Activated gamma-delta T cell (primary cell): ENCODE measurements around the gene BRD3OS.

Source experiments
- DNase-seq: peaks from one replicate; lab custom pipeline; 2025; lab: John Stamatoyannopoulos, UW

BRD3OS gene

DNA sequence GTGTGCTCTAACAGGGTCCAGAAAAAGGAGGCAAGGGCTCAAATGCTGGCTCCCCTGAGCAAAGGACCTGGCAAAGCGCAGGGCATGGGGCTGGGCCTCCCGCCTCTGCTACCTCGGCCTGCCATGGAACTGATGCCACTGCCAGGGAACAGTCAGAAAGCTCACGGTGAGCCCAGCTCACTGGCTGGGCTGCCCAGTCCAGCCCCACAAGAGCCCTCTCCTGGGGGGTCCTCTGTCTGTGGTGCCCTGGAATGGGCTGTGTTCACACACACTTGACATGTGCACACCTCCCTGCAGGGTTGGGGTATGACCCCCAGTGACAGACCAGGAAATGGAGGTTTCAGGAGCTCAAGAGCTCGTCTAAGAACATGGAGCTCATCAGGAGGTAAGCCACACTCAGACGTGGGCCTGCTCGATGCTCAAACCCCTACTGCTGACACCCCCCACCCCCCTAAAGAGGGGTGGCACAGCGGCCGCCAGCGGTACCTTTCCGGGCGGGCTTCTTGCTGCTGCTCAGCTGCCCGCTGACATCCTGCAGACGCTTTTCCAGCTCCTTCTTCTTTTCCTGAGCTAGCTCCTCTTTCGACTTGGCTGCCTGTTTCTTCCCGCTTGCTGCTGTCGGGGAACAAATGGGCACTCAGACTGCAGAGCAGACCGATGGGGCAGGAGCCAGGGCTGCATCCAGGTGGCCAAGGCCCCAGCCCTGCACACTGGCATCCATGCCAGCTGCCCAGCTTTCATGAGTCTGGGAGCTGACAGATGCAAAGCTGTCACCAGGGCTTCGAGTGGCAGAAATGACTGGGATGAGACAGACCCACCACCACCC, 9.1 kb downstream of the BRD3OS start:
- no peak for DNase-seq

DNA sequence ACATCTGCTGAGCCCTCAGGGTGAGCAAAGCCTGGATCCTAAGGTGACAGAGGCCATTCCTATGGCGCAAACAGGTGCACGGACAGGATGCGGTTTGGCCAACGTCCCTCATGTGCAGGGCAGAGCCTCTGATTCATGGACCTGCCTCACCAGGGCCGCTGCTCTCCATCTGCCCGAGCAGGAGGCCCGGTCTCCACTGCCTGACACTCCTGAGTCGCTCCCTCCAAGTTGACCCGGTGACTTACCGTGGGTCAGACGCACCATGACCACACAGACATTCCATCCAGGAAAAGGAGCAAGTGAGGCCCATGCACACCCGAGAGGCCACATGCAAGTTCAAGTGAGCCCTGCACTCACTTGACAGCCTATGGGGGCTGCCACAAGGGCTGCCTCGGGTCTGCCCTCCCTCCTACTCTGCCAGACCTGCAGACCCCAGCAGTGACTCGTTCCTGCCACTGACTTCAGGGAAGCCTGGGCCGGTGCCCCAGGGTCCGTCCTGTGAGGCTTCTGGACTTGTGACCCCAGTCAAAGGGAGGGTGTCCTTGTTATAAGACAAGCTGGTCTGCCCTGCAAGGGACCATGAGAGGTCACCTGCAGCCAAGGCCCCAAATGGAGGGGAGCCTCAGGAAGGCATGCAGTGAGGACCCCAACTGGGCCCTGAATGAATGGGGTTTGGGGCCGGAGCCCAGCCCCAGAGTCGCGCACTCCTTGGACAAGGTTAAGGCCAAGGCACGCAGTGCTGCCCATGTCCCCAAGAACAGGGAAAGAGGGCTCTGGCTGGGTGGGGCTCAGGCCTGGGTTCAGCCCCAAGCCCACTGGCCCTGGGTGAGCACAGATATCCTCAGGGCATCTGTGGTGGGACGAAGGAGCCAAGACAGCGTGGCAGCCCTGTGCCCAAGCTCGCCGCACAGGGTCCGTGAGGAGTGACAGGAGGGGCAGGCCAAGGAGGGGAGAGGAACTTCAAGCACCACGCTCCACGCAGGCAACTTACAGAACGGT, 10.1 kb downstream of the BRD3OS start:
- DNase-seq, result no peak

GRCh38 chr9:134036130-134036529, 10.8 kb downstream of the BRD3OS start:
- no peak for DNase-seq

- DNase-seq, result no peak
These were observed 12.4 kb downstream of the BRD3OS start for GRCh38 chr9:134037641-134038040.

GRCh38 chr9:134039386-134040175, 14.3 kb downstream of the BRD3OS start:
- DNase-seq, result no peak

GRCh38 chr9:134040176-134040565, 14.9 kb downstream of the BRD3OS start:
- no peak for DNase-seq

DNA sequence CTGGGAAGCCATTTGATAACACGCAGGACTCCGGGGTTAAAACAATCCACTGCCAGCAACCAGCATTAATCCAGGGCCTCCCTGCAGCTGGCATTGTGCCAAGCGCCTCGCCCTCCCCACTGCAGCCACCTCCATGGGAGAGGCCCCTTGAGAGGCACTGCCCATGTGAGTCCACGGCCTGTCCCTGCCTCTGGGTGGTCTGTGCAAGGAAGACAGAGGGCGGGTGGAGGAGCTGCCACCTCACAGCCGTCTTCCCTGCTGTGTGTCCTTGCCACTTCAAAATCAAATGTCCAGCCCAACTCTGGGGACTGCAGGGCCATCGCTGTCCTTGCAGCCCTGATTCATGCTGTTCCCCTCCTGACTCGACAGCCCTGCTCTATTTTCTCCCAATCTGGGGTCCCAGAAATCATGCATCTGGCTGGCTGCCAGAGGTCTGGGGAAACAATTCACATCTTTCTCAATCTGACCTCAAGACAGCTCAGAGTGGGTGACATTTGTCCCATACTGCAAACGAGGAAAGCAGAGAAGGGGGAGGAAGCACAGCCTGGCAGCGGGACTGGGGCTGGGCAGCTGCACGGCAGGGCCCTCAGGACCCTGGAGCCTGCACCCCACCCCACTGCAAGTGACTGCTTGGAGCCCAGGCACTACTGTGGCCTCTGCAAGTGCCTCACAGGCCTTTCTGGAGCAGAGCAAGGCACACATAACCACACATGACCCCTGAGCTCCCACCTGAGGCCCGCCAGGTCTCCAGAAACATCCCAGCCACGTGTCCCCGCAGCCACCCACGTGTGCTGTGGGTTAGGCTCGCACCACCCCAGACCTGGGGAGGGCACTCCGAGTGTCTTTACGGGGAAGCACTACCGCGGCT, 15.7 kb downstream of the BRD3OS start:
- no peak for DNase-seq

- no peak for DNase-seq
These were observed 16.3 kb downstream of the BRD3OS start for GRCh38 chr9:134041649-134041962.

DNA sequence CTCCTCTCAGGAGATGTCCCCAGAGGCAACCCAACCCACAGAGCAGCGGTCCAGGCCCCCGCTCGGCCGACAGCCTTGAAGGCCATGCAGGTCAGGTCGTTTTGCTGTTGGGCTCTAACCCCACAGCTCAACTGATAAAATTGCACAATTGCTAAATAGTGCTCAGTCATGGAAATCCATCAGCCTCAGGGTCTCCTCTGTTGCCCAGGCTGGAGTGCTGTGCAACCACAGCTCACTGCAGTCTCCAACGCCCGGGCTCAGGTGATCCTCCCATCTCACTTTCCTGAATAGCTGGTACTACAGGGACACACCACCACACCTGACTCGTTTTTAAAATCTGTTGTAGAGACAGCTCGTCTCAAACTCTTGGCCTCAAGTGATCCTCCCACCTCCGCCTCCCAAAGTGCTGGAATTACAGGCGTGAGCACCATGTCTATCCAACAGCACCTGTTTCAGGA, 18.3 kb downstream of the BRD3OS start:
- no peak for DNase-seq

DNA sequence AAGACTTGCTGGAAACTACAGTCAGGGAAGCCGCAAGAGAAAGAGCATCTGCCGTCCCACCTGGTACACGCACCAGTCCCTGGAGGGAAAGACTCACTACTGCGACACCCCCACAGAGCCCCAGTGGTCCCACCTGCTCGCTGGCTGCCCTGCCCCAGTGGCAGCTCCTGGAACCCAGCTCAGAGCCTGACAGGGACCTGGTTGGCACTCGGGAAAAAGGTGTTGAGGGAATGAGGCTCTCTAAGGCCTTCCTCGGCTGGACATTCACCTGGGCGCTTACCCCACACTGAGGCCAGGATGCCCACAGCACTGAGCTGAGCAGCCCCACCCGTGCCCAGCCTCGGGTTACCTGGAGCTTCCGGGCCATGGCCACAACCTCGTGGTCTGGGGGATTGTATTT, 19.7 kb downstream of the BRD3OS start:
- no peak for DNase-seq

GRCh38 chr9:134045841-134046544, 20.7 kb downstream of the BRD3OS start:
- DNase-seq, result no peak

GRCh38 chr9:134046894-134047681, 21.8 kb downstream of the BRD3OS start:
- DNase-seq, result no peak

- DNase-seq, result no peak
These were observed 22.7 kb downstream of the BRD3OS start for GRCh38 chr9:134047868-134048581.

DNA sequence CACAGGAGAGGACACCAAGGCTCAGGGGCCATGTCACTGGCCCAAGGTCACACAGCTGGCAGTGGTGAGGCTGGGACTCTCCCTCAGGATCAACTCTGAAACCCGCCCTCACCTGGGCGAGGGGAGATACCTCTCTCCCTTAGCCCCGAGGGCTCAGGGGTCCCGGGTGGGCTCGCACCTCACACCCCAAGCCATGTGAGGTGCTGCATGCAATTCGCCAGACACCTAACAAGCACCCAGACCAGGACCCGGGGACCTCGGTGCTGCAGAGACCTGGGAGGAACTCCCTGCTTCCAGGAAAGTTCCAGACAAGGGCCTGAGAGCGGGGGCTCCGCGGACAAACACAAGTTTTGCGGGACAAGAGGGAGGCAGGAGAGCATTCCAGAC, 23.3 kb downstream of the BRD3OS start:
- no peak for DNase-seq

- DNase-seq, result no peak
These were observed 24.0 kb downstream of the BRD3OS start for GRCh38 chr9:134049236-134049635.

DNA sequence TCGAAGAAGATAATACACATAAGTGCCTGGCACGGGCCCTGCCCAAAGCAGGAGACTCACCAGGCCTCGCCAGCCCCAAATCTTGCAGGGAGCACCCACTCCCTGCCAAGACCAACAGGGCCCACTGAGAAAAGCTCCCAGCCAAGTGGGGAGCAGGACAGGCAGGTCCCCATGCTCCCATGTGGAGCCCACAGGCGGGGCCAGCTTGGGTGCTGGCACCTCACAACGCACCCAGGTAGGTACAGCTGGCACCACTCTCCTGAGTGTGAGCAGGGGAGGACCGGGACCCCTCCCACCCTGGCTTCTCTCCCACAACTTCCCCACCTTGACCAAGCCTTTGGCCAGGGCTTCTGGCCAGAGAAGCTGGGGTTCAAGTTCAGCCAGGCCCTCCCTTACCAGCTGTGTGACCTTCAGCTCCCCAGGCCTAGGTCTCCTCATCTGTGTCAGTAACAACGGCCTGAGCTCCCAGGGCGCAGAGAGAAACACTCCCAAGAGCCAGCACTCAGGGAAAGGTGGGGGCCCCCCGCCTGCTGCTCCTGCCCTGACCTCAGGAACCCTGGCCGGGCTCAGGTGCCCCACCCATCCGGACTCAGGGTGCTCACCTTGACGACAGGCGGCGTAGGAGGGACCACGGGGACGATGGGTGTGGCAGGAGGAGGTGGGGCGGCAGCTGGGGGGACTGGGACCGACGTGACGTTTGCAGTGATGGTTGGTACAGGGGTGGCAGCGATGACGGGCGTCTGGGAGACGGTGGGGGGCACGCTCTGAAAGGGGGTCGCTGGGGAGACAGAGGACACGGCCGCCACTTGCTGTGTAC, 24.7 kb downstream of the BRD3OS start:
- no peak for DNase-seq

DNA sequence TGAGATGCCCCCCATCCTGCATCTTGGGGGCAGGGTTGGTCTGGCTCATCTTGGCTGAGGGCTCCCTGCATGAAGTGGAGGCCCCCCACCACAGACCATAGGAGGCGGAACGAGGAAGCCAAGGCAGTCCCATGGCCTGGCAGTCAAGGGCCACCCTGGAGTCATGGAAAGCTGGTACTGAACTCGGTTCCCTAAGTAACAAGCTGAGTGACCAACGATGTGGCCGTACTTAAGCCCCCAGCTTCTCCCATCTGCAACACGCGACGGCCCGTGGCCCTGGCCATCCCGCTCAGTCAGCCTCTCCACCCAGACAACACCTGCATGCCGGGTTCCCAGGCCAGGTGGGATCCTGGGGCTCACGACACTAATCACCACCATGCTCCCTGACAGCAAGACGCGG, 25.4 kb downstream of the BRD3OS start:
- DNase-seq, result no peak

DNA sequence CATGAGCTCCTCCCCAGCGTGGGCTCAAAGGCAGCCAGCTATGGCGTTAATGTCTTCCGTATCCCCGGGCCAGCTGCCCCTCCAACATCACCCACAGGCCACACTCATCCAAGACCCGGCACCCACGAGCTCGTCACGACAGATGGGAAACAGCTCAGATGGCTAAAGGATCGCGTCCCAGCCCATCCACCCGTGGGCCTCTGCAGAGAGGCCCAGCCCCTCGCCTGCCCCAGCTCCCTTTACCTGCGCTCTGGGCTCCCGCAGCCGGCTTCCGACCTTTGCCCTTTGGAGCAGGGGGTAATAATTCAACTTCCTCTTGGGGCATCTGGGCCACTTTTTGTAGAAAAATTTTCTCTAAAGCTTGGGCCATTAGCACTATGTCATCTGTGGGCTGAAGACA, 26.0 kb downstream of the BRD3OS start:
- DNase-seq, result no peak
